Smooth muscle cell (in vitro differentiated cells): ENCODE data around the gene LATS1. TPM values are rescaled to one million over a fixed set of nuclear protein-coding genes. Genes with fewer than 3 reads are reported as not detected.

Source experiments
- DNase-seq: peaks from one replicate; lab custom pipeline; 2025; ENCODE audit not compliant: unreplicated experiment; lab: John Stamatoyannopoulos, UW
- H2AFZ ChIP-seq: fragments of 200-600 bp; sonication (generic); 2 replicates; pipeline ENCODE4 v1.6.0; 2016; ENCODE audit warnings: antibody characterized with exemption, low read depth, mild to moderate bottlenecking
- H3F3A ChIP-seq: fragments of 200-600 bp; sonication (generic); 2 replicates; pipeline ENCODE4 v1.6.0; 2017; ENCODE audit warnings: antibody characterized with exemption, low read depth
- H3K27ac ChIP-seq: fragments of 200-600 bp; sonication (generic); 2 replicates; pipeline ENCODE4 v1.5.1; 2016; ENCODE audit warnings: low read depth, mild to moderate bottlenecking
- H3K27me3 ChIP-seq: fragments of 200-600 bp; sonication (generic); 2 replicates; pipeline ENCODE4 v1.6.1; 2016; ENCODE audit warnings: low read depth, mild to moderate bottlenecking
- H3K36me3 ChIP-seq: fragments of 200-600 bp; sonication (generic); 2 replicates; pipeline ENCODE4 v1.5.1; 2016; ENCODE audit warnings: low read depth
- H3K4me1 ChIP-seq: fragments of 200-600 bp; sonication (generic); 2 replicates; pipeline ENCODE4 v1.5.1; 2016; ENCODE audit warnings: low read depth
- H3K4me2 ChIP-seq: fragments of 200-600 bp; sonication (generic); 2 replicates; pipeline ENCODE4 v1.6.0; 2016; ENCODE audit warnings: mild to moderate bottlenecking
- H3K4me3 ChIP-seq: fragments of 200-600 bp; sonication (generic); 2 replicates; pipeline ENCODE4 v1.5.1; 2016; ENCODE audit warnings: mild to moderate bottlenecking
- H3K79me2 ChIP-seq: fragments of 200-600 bp; sonication (generic); 2 replicates; pipeline ENCODE4 v1.6.0; 2016; ENCODE audit warnings: low read depth, mild to moderate bottlenecking
- H3K9ac ChIP-seq: fragments of 200-600 bp; sonication (generic); 2 replicates; pipeline ENCODE4 v1.6.0; 2016; ENCODE audit warnings: low read depth
- H3K9me3 ChIP-seq: fragments of 200-600 bp; sonication (generic); replicated peaks from 2 replicates; pipeline ENCODE4 v1.5.1; 2016; ENCODE audit warnings: low read depth
- H4K20me1 ChIP-seq: fragments of 200-600 bp; sonication (generic); 2 replicates; pipeline ENCODE4 v1.6.0; 2016; ENCODE audit warnings: low read depth
- WGBS: methylation state at CpG from one replicate; pipeline ENCODE4 v1.1.7; 2016; ENCODE audit warnings: low lambda C conversion rate; 5-methylcytosine and 5-hydroxymethylcytosine counted together
- polyA plus RNA-seq: library from polyadenylated mRNA; unstranded; fragments of >200 nt; fragmentation: Nextera tagmentation; extraction: Ambion mirVana; gene quantifications from 2 replicates; pipeline ENCODE4 v1.2.1, GENCODE V29; 2016
- total RNA-seq: library from RNA; depleted of rRNA; stranded (reverse); fragments of >200 nt; gene quantifications from 2 replicates; pipeline ENCODE4 v1.2.3, GENCODE V29; 2014
- TF ChIP-seq, protein P1 (sequence below): fragments of 200-600 bp; sonication (generic); IDR thresholded peaks from 2 replicates; pipeline ENCODE4 v1.5.1; 2017; ENCODE audit warnings: borderline replicate concordance, mild to moderate bottlenecking, antibody characterized with exemption; ENCODE audit not compliant: insufficient read depth, poor library complexity, severe bottlenecking

LATS1 gene
- total RNA-seq, result 28.3 and 32.0 TPM in 2 replicates
- 8.5 and 10.0 TPM in 2 replicates for polyA plus RNA-seq

DNA sequence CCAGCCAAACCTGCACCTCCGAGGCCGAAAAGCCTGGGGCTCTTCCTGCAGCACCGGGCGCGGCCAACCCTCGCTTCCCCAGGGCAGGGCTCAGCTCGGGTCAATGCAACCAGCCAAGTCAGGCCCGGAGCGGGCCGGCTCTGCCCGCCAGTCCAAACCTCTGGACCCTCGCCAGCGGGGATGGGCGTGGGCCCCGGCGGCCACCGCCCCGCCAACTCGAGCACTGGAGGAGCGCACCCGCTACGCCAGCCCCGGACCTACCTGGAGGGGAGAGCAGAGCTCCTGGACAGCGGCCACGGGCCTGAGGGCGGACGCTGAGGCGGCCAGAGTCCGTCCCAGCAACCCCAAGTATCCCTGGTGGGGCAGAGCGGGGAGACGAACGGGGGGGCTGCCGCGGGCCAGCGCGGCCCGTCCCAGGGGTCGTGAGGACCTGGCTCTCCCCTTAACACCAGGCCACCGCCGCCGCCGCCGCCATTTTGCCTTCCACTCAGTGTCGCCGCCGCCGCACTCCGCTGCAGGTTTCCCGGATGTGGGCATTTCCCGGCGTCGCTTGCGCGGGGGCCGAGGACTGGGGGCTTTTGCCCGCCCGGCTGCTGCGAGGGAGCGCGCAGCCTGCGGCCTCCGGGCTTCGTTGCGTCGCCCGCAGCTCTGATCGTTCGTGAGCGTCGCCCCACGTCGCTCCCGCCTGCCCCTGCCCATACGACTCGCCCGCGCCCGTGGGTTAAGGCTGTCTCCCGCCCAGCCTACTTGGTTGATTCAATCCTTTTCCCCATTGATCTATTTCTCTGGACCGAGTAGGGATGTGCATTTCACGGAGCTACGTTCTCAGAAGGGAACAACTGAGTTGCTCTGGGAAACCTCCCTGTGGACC, at the start of gene LATS1:
TSS of gene LATS1 (minus strand) at position 514 of the 871 bp plus-strand sequence. CDS start 15,975 bp downstream, outside the sequence.
- peak within 1 kb of the TSS; percentile 98 for H3K9ac ChIP-seq
- no peaks in the 10 kb centered on the region for H3F3A ChIP-seq
- TF ChIP-seq, protein P1, sequence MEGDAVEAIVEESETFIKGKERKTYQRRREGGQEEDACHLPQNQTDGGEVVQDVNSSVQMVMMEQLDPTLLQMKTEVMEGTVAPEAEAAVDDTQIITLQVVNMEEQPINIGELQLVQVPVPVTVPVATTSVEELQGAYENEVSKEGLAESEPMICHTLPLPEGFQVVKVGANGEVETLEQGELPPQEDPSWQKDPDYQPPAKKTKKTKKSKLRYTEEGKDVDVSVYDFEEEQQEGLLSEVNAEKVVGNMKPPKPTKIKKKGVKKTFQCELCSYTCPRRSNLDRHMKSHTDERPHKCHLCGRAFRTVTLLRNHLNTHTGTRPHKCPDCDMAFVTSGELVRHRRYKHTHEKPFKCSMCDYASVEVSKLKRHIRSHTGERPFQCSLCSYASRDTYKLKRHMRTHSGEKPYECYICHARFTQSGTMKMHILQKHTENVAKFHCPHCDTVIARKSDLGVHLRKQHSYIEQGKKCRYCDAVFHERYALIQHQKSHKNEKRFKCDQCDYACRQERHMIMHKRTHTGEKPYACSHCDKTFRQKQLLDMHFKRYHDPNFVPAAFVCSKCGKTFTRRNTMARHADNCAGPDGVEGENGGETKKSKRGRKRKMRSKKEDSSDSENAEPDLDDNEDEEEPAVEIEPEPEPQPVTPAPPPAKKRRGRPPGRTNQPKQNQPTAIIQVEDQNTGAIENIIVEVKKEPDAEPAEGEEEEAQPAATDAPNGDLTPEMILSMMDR, result no peak
- H2AFZ ChIP-seq, result peak within 1 kb of the TSS; percentile 73
- H3K27me3 ChIP-seq, result no peaks in the 10 kb centered on the region
- no peaks in the 10 kb centered on the region for H3K9me3 ChIP-seq
- under 1% methylated on average over 75 of the region's 82 CpGs for WGBS
- no peaks in the 10 kb centered on the region for H3K36me3 ChIP-seq
- peaks cover 40% of the 10 kb centered on the region for H4K20me1 ChIP-seq
- H3K4me2 ChIP-seq, result peak within 1 kb of the TSS; percentile 91
- DNase-seq, result peak; percentile 74
- peak within 1 kb of the TSS; percentile 90 for H3K4me3 ChIP-seq
- H3K27ac ChIP-seq, result peak within 1 kb of the TSS; percentile 92
- H3K4me1 ChIP-seq, result peaks cover 9% of the 10 kb centered on the region
- peaks cover 59% of the 10 kb centered on the region for H3K79me2 ChIP-seq

DNA sequence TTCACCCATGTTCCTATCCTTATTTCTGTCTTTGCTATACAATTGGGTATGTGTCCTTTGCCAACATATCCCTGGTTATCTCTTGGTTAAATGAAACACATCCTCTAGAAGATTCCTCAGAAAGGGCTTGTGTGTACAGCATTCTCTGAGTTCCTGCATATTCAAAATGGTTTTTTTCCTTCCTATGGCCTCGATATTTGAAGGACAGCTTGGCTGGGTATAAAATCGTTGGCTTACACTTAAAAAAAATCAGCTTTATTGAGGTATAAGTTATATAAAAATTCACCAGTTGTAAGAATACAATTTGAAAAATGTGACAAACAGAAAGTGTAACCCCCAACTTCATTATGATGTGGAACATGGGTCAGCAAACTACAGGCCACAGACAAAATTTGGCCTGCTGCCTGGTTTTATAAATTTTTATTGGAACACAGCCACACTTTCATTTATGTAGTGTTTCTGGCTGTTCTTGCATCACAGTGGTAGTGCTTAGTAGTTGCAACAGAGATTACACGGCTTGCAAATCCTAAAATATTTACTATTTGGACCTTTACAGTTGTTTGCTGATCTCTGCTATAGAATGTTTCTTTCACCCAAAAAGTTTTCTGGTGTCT, 48.4 kb upstream of the LATS1 start:
- Histone ChIP-seq H3K36me3 (peaks cover 8% of the 10 kb centered on the region), H3K4me2 (no peak overlapping the region), H3K9me3 (peaks cover 8% of the 10 kb centered on the region), H3K9ac (no peak overlapping the region), H3K27ac (no peak overlapping the region), H3K79me2 (peaks cover 70% of the 10 kb centered on the region), H3K4me1 (no peaks in the 10 kb centered on the region), H3F3A (no peaks in the 10 kb centered on the region), H2AFZ (no peak overlapping the region), H4K20me1 (peaks cover 37% of the 10 kb centered on the region), H3K27me3 (no peaks in the 10 kb centered on the region), H3K4me3 (no peak overlapping the region)
- 68% methylated on average over 3 of the region's 3 CpGs for WGBS
- TF ChIP-seq, protein P1, result no peak
- no peak for DNase-seq

DNA sequence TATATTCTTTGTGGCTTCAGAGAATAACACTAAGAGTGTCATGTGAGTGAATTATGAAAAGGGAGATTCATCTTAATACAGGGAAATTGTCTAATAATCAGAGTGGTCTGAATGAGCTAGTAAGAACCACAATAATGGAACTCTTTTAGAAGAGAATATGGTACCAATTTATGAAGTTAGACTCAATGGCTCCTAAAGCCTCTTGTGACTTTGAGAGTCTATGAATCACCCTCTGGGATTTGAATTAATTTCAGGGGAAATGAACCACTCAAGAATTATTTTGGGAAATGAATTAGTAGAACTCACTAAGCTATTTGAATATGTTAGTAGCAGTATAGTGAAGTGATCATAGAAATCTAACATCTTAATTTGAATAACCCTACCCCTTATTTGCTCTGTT, 46.0 kb upstream of the LATS1 start:
- Histone ChIP-seq H3K4me1 (no peaks in the 10 kb centered on the region), H3K36me3 (peaks cover 8% of the 10 kb centered on the region), H3F3A (no peaks in the 10 kb centered on the region), H2AFZ (no peak overlapping the region), H3K9ac (no peak overlapping the region), H3K4me2 (no peak overlapping the region), H3K79me2 (peaks cover 85% of the 10 kb centered on the region), H3K27ac (no peak overlapping the region), H3K4me3 (no peak overlapping the region), H3K9me3 (peaks cover 8% of the 10 kb centered on the region), H3K27me3 (no peaks in the 10 kb centered on the region), H4K20me1 (peaks cover 51% of the 10 kb centered on the region)
- TF ChIP-seq, protein P1, result no peak
- DNase-seq, result no peak
